Spleen (tissue), 7 donors: ENCODE data around the gene SLC12A6.

Experiments
- CTCF ChIP-seq, 11 experiments: fragments of 200-600 bp in 7 of 11; fragments of 450-650 bp in 4 of 11; sonication (generic) in 4 of 11; IDR thresholded peaks in 8 of 11; conservative IDR thresholded peaks in 3 of 11; 1 replicate in 7 of 11; 2 replicates in 4 of 11; pipeline versions ENCODE4 v1.4.0 to v1.8.0; 2016 to 2021; ENCODE audit warnings: antibody characterized with exemption in 11 of 11, inconsistent platforms in 4 of 11, mild to moderate bottlenecking in 1 of 11
- POLR2A ChIP-seq, 3 donors: fragments of 450-650 bp; IDR thresholded peaks; one replicate each; pipeline ENCODE4 v1.5.1; 2017; ENCODE audit warnings: antibody characterized with exemption in 3 of 3, mild to moderate bottlenecking in 1 of 3
- POLR2AphosphoS5 ChIP-seq, 3 donors: sonication (generic); formaldehyde crosslinking; IDR thresholded peaks; one replicate each; pipeline ENCODE4 v1.5.1; 2017; ENCODE audit warnings: antibody characterized with exemption in 3 of 3
- donor health status: DM: no; HTN: no; CAD: no; lungs with moderate emphysema.
- donor health status: DM: no; HTN: no; CAD: no.
- donor health status: DM: no; HTN: no; CAD: no.

- TF ChIP-seq POLR2A (IDR thresholded peaks at IDR 0.05) (no peak), CTCF (IDR thresholded peaks at IDR 0.05 in 8 of 11, conservative IDR thresholded peaks at IDR 0.05 in 3 of 11) (no peak), POLR2AphosphoS5 (IDR thresholded peaks at IDR 0.05) (no peak)
Measured at GRCh38 chr15:34297059-34297458, 40.5 kb downstream of the SLC12A6 start.
